Upper lobe of left lung (tissue), 6 donors: Measurements from ENCODE around the gene TBC1D24. TPM values are rescaled to one million over a fixed set of nuclear protein-coding genes. Genes with fewer than 3 reads are reported as not detected.

Experiments
- ATAC-seq, 2 donors: fragments of 200-7000 bp; cut with Tn5 transposase; one replicate each; pipeline ENCODE4 v1.9.1; 2022; ENCODE audit warnings: mild to moderate bottlenecking in 2 of 2, moderate library complexity in 2 of 2; ENCODE audit not compliant: low FRiP score in 2 of 2
- DNase-seq, 2 donors: peaks; one replicate each; pipeline ENCODE4 v3.0.0-alpha.2; 2019 to 2020
- H3K27ac ChIP-seq, 4 donors: fragments of 200-600 bp; sonication (generic); one replicate each; pipeline ENCODE4 v1.5.1; 2016 to 2019
- H3K27me3 ChIP-seq, 4 donors: fragments of 200-600 bp; sonication (generic); one replicate each; pipeline ENCODE4 v1.5.1; 2017 to 2019
- H3K36me3 ChIP-seq, 4 donors: fragments of 200-600 bp; sonication (generic); one replicate each; pipeline ENCODE4 v1.5.1; 2016 to 2019
- H3K4me1 ChIP-seq, 4 donors: fragments of 200-600 bp; sonication (generic); one replicate each; pipeline ENCODE4 v1.5.1; 2018 to 2019
- H3K4me3 ChIP-seq, 4 donors: fragments of 200-600 bp; sonication (generic); one replicate each; pipeline ENCODE4 v1.5.1; 2017 to 2019; ENCODE audit warnings: mild to moderate bottlenecking in 2 of 4, moderate library complexity in 1 of 4
- H3K9me3 ChIP-seq, 4 donors: fragments of 200-600 bp; sonication (generic); one replicate each; pipeline ENCODE4 v1.5.1; 2018 to 2019
- CTCF ChIP-seq, 6 experiments: fragments of 450-650 bp in 4 of 6; fragments of 200-600 bp in 2 of 6; sonication (generic) in 2 of 6; IDR thresholded peaks; one replicate each; pipeline ENCODE4 v1.5.1; 2016 to 2019; ENCODE audit warnings: antibody characterized with exemption in 6 of 6
- EP300 ChIP-seq, 4 donors: sonication (generic); formaldehyde crosslinking; IDR thresholded peaks; one replicate each; pipeline ENCODE4 v1.5.1; 2017; ENCODE audit warnings: antibody characterized with exemption in 4 of 4, control low read depth in 2 of 4
- POLR2A ChIP-seq, 4 donors: fragments of 450-650 bp; IDR thresholded peaks; one replicate each; pipeline ENCODE4 v1.5.1; 2016 to 2017; ENCODE audit warnings: antibody characterized with exemption in 4 of 4, mild to moderate bottlenecking in 2 of 4
- POLR2AphosphoS5 ChIP-seq, 2 donors: sonication (generic); formaldehyde crosslinking; IDR thresholded peaks; one replicate each; pipeline ENCODE4 v1.5.1; 2017; ENCODE audit warnings: antibody characterized with exemption in 2 of 2
- WGBS, 2 donors: methylation state at CpG; one replicate each; pipeline ENCODE4 v1.1.5; 2017 to 2018; 5-methylcytosine and 5-hydroxymethylcytosine counted together
- total RNA-seq, 6 donors: library from RNA; depleted of rRNA in 4 of 6; stranded (reverse); fragments of >200 nt in 4 of 6; gene quantifications; one replicate each; pipeline versions ENCODE4 v1.1.0 to v1.2.1, GENCODE V29; 2016 to 2021
- donor health status: DM: no; HTN: no; CAD: no; lungs with moderate emphysema.
- donor health status: DM: no; HTN: yes; CAD: no; lungs with severe emphysema.

TBC1D24 gene
- total RNA-seq, 6 donors from 2014 or later = 25.9 to 49.6 (median 37.2) TPM

DNA sequence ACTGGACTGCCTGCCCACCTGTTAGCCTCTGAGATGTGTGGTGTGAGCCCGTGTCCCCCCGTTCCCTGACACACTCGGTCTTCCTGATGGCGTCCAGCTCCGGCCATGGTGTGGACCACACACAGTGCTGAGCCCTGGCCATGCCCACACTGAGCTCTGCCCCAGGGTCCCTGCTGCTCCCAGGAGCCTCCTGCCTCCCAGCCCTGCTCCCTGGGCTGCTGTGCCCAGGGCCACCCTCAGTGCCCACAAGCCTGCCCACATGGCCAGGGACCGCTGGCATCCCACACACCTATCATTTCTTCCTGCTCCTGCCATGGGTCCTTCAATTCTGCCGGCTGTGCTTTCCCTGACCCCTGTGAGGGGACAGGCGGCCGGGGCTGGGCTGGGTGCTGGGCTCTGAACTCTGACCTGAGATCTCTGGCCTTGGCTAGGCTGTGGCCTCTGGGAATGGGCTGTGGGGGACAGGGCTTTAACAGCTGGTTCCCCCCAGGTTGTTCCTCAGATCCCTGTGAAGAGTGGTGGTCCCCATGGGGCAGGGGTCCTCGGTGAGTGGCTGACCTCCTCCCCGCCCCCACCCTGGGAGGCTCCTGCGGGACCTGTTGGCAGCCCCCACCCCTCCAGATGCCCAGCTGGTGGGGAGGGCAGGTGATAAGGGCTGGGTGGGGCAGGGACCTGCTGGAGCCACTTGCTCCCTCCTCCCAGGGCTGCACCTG is 52.3 kb downstream of the TBC1D24 start:
- Histone ChIP-seq H3K27ac (peak overlapping the region in 2 of 4 donors; percentile 36 to 78), H3K27me3 (no peaks in the 10 kb centered on the region), H3K36me3 (peaks cover 7 to 72% (median 58%) of the 10 kb centered on the region in 4 donors), H3K9me3 (no peaks in the 10 kb centered on the region), H3K4me1 (peaks cover 8 to 37% (median 20%) of the 10 kb centered on the region in 4 donors), H3K4me3 (no peak overlapping the region)
- peak in 1 of 2 donors; percentile 60 for DNase-seq
- TF ChIP-seq EP300 (IDR thresholded peaks at IDR 0.05) (no peak), CTCF (IDR thresholded peaks at IDR 0.05) (no peak), POLR2A (IDR thresholded peaks at IDR 0.05) (no peak)
- ATAC-seq = no peak
- 88 to 91% methylated on average over 9 to 10 of the region's 12 CpGs for WGBS, 2 donors

- 95 to 97% methylated on average over 6 to 23 of the region's 24 CpGs for WGBS, 2 donors
- H3K27me3 ChIP-seq = no peaks in the 10 kb centered on the region
- no peak for TF ChIP-seq POLR2AphosphoS5 (IDR thresholded peaks at IDR 0.05)
- no peak for TF ChIP-seq CTCF (IDR thresholded peaks at IDR 0.05)
- TF ChIP-seq POLR2A (IDR thresholded peaks at IDR 0.05) = no peak
- no peak for TF ChIP-seq EP300 (IDR thresholded peaks at IDR 0.05)
- H3K4me1 ChIP-seq = peaks cover 8 to 42% (median 21%) of the 10 kb centered on the region in 4 donors
- no peaks in the 10 kb centered on the region for H3K9me3 ChIP-seq
- H3K27ac ChIP-seq = peak overlapping the region in 2 of 4 donors; percentile 36 to 78
- no peak overlapping the region for H3K4me3 ChIP-seq
- H3K36me3 ChIP-seq = peaks cover 7 to 72% (median 56%) of the 10 kb centered on the region in 4 donors
- ATAC-seq = no peak
- DNase-seq = no peak
Observed at GRCh38 chr16:2527784-2528100, 52.8 kb downstream of the TBC1D24 start.

GRCh38 chr16:2528161-2529060 is 53.5 kb downstream of the TBC1D24 start:
- ATAC-seq (no peak), DNase-seq (peak in 1 of 2 donors; percentile 82)
- H3K27ac ChIP-seq = peak overlapping the region in 1 of 4 donors; percentile 2
- WGBS, 2 donors = 90 to 97% methylated on average over 12 to 21 of the region's 36 CpGs
- H3K27me3 ChIP-seq = no peaks in the 10 kb centered on the region
- no peak for TF ChIP-seq CTCF (IDR thresholded peaks at IDR 0.05)
- no peak for TF ChIP-seq POLR2A (IDR thresholded peaks at IDR 0.05)
- TF ChIP-seq POLR2AphosphoS5 (IDR thresholded peaks at IDR 0.05) = no peak
- no peak for TF ChIP-seq EP300 (IDR thresholded peaks at IDR 0.05)
- no peaks in the 10 kb centered on the region for H3K9me3 ChIP-seq
- peaks cover 7 to 68% (median 51%) of the 10 kb centered on the region in 4 donors for H3K36me3 ChIP-seq
- H3K4me1 ChIP-seq = peaks cover 8 to 48% (median 22%) of the 10 kb centered on the region in 4 donors
- H3K4me3 ChIP-seq = no peak overlapping the region

DNA sequence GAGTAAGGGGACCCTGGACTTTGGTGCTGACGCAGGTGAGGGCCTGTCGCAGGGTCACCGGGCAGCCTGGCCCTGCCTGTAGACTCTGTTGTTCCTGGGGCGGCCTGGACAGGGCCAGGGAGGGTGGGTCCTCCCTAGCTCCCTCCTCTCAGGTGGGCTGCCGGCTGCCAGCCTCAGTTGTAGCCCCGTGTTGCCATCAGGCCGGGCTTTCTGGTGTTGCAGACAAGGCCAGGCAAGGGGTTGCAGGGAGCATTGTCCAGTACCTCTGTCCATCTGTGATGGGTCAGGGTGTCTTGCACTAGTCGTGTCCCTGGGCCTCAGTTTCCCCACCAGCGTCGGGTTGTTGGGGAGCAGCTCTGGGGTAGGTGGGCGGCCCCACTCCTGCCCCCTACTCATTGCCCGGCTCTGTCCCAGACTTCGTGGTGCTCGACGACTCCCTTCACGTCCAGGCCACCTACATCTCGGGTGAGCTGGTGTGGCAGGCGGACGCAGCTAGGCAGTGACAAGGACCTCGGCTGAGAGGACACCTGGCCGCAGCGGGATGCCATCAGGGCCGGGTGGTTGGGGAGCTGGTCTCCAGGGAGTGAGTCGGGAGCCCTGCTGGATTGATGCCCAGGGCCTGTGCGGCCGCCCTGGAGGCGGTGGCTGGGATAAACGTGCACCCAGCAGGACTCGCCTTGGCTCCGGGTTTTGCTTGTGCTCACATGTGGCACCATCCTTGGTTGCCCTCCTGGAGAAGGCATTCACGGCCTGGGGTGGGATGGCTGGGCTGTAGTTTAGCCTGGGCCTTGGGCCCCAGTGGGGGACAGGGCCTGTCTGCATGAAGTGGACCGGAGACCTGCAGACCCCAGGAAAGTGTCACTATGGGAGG is 54.4 kb downstream of the TBC1D24 start:
- WGBS, 2 donors = 90 to 94% methylated on average over 16 to 30 of the region's 32 CpGs

More for the DNA sequence above, 54.4 kb downstream of the TBC1D24 start:
- H3K27ac ChIP-seq = no peak overlapping the region
- DNase-seq (peak in 1 of 2 donors; percentile 83), ATAC-seq (no peak)
- H3K4me3 ChIP-seq = no peak overlapping the region
- H3K9me3 ChIP-seq = no peaks in the 10 kb centered on the region
- peaks cover 8 to 54% (median 22%) of the 10 kb centered on the region in 4 donors for H3K4me1 ChIP-seq
- no peaks in the 10 kb centered on the region for H3K27me3 ChIP-seq
- TF ChIP-seq EP300 (IDR thresholded peaks at IDR 0.05) (no peak), POLR2A (IDR thresholded peaks at IDR 0.05) (no peak)
- H3K36me3 ChIP-seq = peaks cover 7 to 59% (median 42%) of the 10 kb centered on the region in 4 donors
